ENCODE results near the gene KLF13.

KLF13 gene

GRCh38 chr15:31412824-31413223 is 86.2 kb downstream of the KLF13 start:
- WGBS (ENCODE audit: extremely low coverage, insufficient coverage, insufficient read length) = no CpG with 5 or more reads among the region's 2 CpGs
- Histone ChIP-seq H3K14ac (ENCODE audit: low read length) (no peak overlapping the region), H3K36me3 (ENCODE audit: control insufficient read depth in 1 of 2, insufficient read depth in 2 of 2, low read length in 2 of 2) (no peaks in the 10 kb centered on the region), H4K12ac (ENCODE audit: low read depth, low read length) (no peak overlapping the region), H3K9me3 (ENCODE audit: insufficient read depth, low read depth, low read length) (no peaks in the 10 kb centered on the region), H2AK5ac (ENCODE audit: low read length) (no peak overlapping the region), H3K27ac (ENCODE audit: low read depth, low read length) (no peak overlapping the region), H3K79me1 (ENCODE audit: low read length) (no peaks in the 10 kb centered on the region), H3K9ac (ENCODE audit: low read length) (no peak overlapping the region), H3K4me1 (ENCODE audit: control insufficient read depth in 1 of 2, insufficient read depth in 2 of 2, low read length in 2 of 2) (no peaks in the 10 kb centered on the region), H2BK120ac (ENCODE audit: insufficient read depth, low read length, poor library complexity) (no peak overlapping the region), H3K4me2 (ENCODE audit: low read length) (no peak overlapping the region), H3K79me2 (ENCODE audit: control insufficient read depth, insufficient read depth, low read length, poor library complexity) (no peaks in the 10 kb centered on the region), H2AFZ (ENCODE audit: insufficient read depth, low read length, poor library complexity) (no peak overlapping the region), H3K18ac (ENCODE audit: low read length) (no peak overlapping the region), H3K4me3 (ENCODE audit: low read depth, low read length) (no peak overlapping the region), H3K23ac (ENCODE audit: low read length) (no peak overlapping the region), H2BK5ac (ENCODE audit: low read depth, low read length, poor library complexity) (no peak overlapping the region), H2BK12ac (ENCODE audit: low read length) (no peak overlapping the region), H3K27me3 (ENCODE audit: insufficient read depth, low read length) (no peaks in the 10 kb centered on the region), H4K91ac (ENCODE audit: low read depth, low read length) (no peak overlapping the region), H3K4ac (ENCODE audit: low read depth, low read length) (no peak overlapping the region), H4K8ac (ENCODE audit: low read depth, low read length) (no peak overlapping the region)
- no peak for DNase-seq

GRCh38 chr15:31415201-31415600 is 88.6 kb downstream of the KLF13 start:
- no peak overlapping the region for H2AK5ac ChIP-seq (ENCODE audit: low read length)
- H3K4ac ChIP-seq (ENCODE audit: low read depth, low read length) = no peak overlapping the region
- H3K79me2 ChIP-seq (ENCODE audit: control insufficient read depth, insufficient read depth, low read length, poor library complexity) = no peaks in the 10 kb centered on the region
- H3K14ac ChIP-seq (ENCODE audit: low read length) = no peak overlapping the region
- H3K4me1 ChIP-seq (ENCODE audit: control insufficient read depth in 1 of 2, insufficient read depth in 2 of 2, low read length in 2 of 2) = no peaks in the 10 kb centered on the region
- no peak overlapping the region for H2BK5ac ChIP-seq (ENCODE audit: low read depth, low read length, poor library complexity)
- no peak overlapping the region for H3K27ac ChIP-seq (ENCODE audit: low read depth, low read length)
- no peaks in the 10 kb centered on the region for H3K27me3 ChIP-seq (ENCODE audit: insufficient read depth, low read length)
- WGBS (ENCODE audit: extremely low coverage, insufficient coverage, insufficient read length) = no CpG with 5 or more reads among the region's 1 CpG
- no peak overlapping the region for H2AFZ ChIP-seq (ENCODE audit: insufficient read depth, low read length, poor library complexity)
- no peak overlapping the region for H3K4me2 ChIP-seq (ENCODE audit: low read length)
- no peak overlapping the region for H2BK120ac ChIP-seq (ENCODE audit: insufficient read depth, low read length, poor library complexity)
- no peak overlapping the region for H4K91ac ChIP-seq (ENCODE audit: low read depth, low read length)
- no peak overlapping the region for H2BK12ac ChIP-seq (ENCODE audit: low read length)
- no peak overlapping the region for H4K8ac ChIP-seq (ENCODE audit: low read depth, low read length)
- no peaks in the 10 kb centered on the region for H3K79me1 ChIP-seq (ENCODE audit: low read length)
- no peak overlapping the region for H3K9ac ChIP-seq (ENCODE audit: low read length)
- peaks cover 0 to under 1% of the 10 kb centered on the region in 2 experiments for H3K36me3 ChIP-seq (ENCODE audit: control insufficient read depth in 1 of 2, insufficient read depth in 2 of 2, low read length in 2 of 2)
- H4K12ac ChIP-seq (ENCODE audit: low read depth, low read length) = no peak overlapping the region
- no peak overlapping the region for H3K23ac ChIP-seq (ENCODE audit: low read length)
- H3K18ac ChIP-seq (ENCODE audit: low read length) = no peak overlapping the region
- H3K9me3 ChIP-seq (ENCODE audit: insufficient read depth, low read depth, low read length) = peaks cover 2% of the 10 kb centered on the region
- DNase-seq = no peak
- no peak overlapping the region for H3K4me3 ChIP-seq (ENCODE audit: low read depth, low read length)

GRCh38 chr15:31419820-31420219 is 93.2 kb downstream of the KLF13 start:
- H3K18ac ChIP-seq (ENCODE audit: low read length) = no peak overlapping the region
- H3K9ac ChIP-seq (ENCODE audit: low read length) = no peak overlapping the region
- no peak overlapping the region for H2AK5ac ChIP-seq (ENCODE audit: low read length)
- no CpG with 5 or more reads among the region's 3 CpGs for WGBS (ENCODE audit: extremely low coverage, insufficient coverage, insufficient read length)
- H4K8ac ChIP-seq (ENCODE audit: low read depth, low read length) = no peak overlapping the region
- H4K12ac ChIP-seq (ENCODE audit: low read depth, low read length) = no peak overlapping the region
- no peaks in the 10 kb centered on the region for H3K79me1 ChIP-seq (ENCODE audit: low read length)
- H2BK5ac ChIP-seq (ENCODE audit: low read depth, low read length, poor library complexity) = no peak overlapping the region
- H3K4me2 ChIP-seq (ENCODE audit: low read length) = no peak overlapping the region
- H4K91ac ChIP-seq (ENCODE audit: low read depth, low read length) = no peak overlapping the region
- peaks cover 0 to 2% of the 10 kb centered on the region in 2 experiments for H3K36me3 ChIP-seq (ENCODE audit: control insufficient read depth in 1 of 2, insufficient read depth in 2 of 2, low read length in 2 of 2)
- H3K14ac ChIP-seq (ENCODE audit: low read length) = no peak overlapping the region
- H2BK120ac ChIP-seq (ENCODE audit: insufficient read depth, low read length, poor library complexity) = no peak overlapping the region
- no peak overlapping the region for H3K4me3 ChIP-seq (ENCODE audit: low read depth, low read length)
- no peak overlapping the region for H3K4ac ChIP-seq (ENCODE audit: low read depth, low read length)
- no peaks in the 10 kb centered on the region for H3K4me1 ChIP-seq (ENCODE audit: control insufficient read depth in 1 of 2, insufficient read depth in 2 of 2, low read length in 2 of 2)
- no peaks in the 10 kb centered on the region for H3K79me2 ChIP-seq (ENCODE audit: control insufficient read depth, insufficient read depth, low read length, poor library complexity)
- DNase-seq = no peak
- no peak overlapping the region for H3K27ac ChIP-seq (ENCODE audit: low read depth, low read length)
- H3K23ac ChIP-seq (ENCODE audit: low read length) = no peak overlapping the region
- peaks cover 3% of the 10 kb centered on the region for H3K9me3 ChIP-seq (ENCODE audit: insufficient read depth, low read depth, low read length)
- no peak overlapping the region for H2BK12ac ChIP-seq (ENCODE audit: low read length)
- H3K27me3 ChIP-seq (ENCODE audit: insufficient read depth, low read length) = no peaks in the 10 kb centered on the region
- no peak overlapping the region for H2AFZ ChIP-seq (ENCODE audit: insufficient read depth, low read length, poor library complexity)

- H3K4ac ChIP-seq (ENCODE audit: low read depth, low read length) = no peak overlapping the region
- no peak overlapping the region for H3K9ac ChIP-seq (ENCODE audit: low read length)
- H3K14ac ChIP-seq (ENCODE audit: low read length) = no peak overlapping the region
- no peak overlapping the region for H3K18ac ChIP-seq (ENCODE audit: low read length)
- WGBS (ENCODE audit: extremely low coverage, insufficient coverage, insufficient read length) = no CpG with 5 or more reads among the region's 1 CpG
- H3K36me3 ChIP-seq (ENCODE audit: control insufficient read depth in 1 of 2, insufficient read depth in 2 of 2, low read length in 2 of 2) = no peaks in the 10 kb centered on the region
- H3K27me3 ChIP-seq (ENCODE audit: insufficient read depth, low read length) = no peaks in the 10 kb centered on the region
- no peak overlapping the region for H2BK5ac ChIP-seq (ENCODE audit: low read depth, low read length, poor library complexity)
- no peak overlapping the region for H3K4me3 ChIP-seq (ENCODE audit: low read depth, low read length)
- H3K27ac ChIP-seq (ENCODE audit: low read depth, low read length) = no peak overlapping the region
- no peak overlapping the region for H2BK12ac ChIP-seq (ENCODE audit: low read length)
- no peak for DNase-seq
- no peak overlapping the region for H2AFZ ChIP-seq (ENCODE audit: insufficient read depth, low read length, poor library complexity)
- H3K79me1 ChIP-seq (ENCODE audit: low read length) = no peaks in the 10 kb centered on the region
- no peaks in the 10 kb centered on the region for H3K79me2 ChIP-seq (ENCODE audit: control insufficient read depth, insufficient read depth, low read length, poor library complexity)
- no peak overlapping the region for H3K4me2 ChIP-seq (ENCODE audit: low read length)
- no peak overlapping the region for H4K12ac ChIP-seq (ENCODE audit: low read depth, low read length)
- H2BK120ac ChIP-seq (ENCODE audit: insufficient read depth, low read length, poor library complexity) = no peak overlapping the region
- H3K23ac ChIP-seq (ENCODE audit: low read length) = no peak overlapping the region
- H4K91ac ChIP-seq (ENCODE audit: low read depth, low read length) = no peak overlapping the region
- H4K8ac ChIP-seq (ENCODE audit: low read depth, low read length) = no peak overlapping the region
- H3K9me3 ChIP-seq (ENCODE audit: insufficient read depth, low read depth, low read length) = no peaks in the 10 kb centered on the region
- no peaks in the 10 kb centered on the region for H3K4me1 ChIP-seq (ENCODE audit: control insufficient read depth in 1 of 2, insufficient read depth in 2 of 2, low read length in 2 of 2)
- H2AK5ac ChIP-seq (ENCODE audit: low read length) = no peak overlapping the region
Measured at GRCh38 chr15:31427411-31427810, 100.8 kb downstream of the KLF13 start.
